Hematopoietic multipotent progenitor cell treated with erythropoietin and hydrocortisone succinate and interleukin-3 and kit ligand, for 6 days (in vitro differentiated cells): ENCODE results near the gene MASTL.
A peak's percentile ranks its signal among the peaks of the same experiment; 100 is the strongest.
"Not testable (repeated sequence)": the region's sequence is repeated elsewhere in the genome, so short reads cannot be mapped to it uniquely, and the experiment has no call there.

Experiments
- DNase-seq: peaks from one replicate; pipeline ENCODE4 v3.0.0-alpha.2; 2015

MASTL gene

DNA sequence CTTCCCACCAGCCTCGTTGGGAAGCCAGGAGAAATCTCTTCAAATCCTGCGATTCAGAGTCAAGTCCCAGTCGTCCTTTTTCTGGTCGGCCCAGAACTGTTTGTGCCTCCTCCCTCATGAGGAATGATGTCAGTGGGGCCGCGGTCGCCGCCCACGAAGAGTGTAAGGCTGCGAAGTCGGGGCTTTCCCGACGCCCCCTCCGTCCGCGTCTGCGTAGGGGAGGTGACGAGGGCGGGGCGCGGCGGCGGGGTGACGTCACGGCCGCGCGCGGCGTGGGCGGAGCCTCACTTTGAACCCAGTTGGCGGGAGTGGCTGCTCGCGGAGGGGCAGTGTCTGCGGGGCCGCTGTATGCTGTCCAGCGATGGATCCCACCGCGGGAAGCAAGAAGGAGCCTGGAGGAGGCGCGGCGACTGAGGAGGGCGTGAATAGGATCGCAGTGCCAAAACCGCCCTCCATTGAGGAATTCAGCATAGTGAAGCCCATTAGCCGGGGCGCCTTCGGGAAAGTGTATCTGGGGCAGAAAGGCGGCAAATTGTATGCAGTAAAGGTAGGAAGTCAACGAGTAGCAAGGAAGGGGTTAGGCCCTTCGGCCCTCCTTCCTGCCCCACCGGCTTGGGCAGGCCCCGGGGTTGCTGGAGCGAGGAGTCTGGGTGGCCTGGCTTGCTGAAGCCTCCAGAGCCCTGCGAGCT is at the start of gene MASTL:
Gene MASTL, plus strand, starts transcription at position 287 of the 689 bp plus-strand sequence. Its CDS starts 75 bp downstream, at position 362.
- DNase-seq, result peak; percentile 96

DNA sequence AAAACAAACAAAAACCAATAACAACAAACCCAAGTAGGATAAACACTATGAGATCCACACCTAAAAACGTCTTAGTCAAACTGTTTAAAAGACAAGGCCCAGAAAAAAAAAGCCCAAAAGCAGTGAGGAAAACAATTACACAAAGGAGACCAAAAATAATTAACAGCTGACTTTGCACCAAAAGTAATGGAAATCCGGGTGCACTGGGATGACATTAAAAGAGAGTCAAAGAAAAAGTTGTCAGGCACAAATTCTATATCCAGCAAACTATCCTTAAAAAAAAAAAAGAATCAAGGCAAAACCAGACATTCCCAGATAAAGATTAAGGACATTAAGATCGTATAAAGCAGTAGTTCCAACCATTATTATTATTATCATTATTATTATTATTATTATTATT is 47.0 kb upstream of the MASTL start:
- DNase-seq, result no peak

DNA sequence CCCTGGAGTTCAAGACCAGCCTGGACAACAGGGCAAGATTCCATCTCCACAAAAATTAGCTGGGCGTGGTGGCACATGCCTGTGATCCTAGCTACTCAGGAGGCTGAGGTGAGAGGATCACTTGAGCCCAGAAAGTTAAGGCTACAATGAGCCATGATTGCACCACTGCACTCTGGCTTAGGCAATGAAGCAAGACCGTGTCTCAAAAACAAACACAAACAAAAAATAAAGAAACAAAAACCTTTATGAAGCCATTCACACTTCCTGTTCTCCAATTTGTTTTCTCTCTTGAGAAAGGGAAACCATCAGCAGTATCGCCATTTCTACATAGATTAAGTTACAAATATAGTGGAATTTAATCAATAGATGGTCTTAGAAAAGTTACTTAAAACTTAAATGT is 20.8 kb upstream of the MASTL start:
- DNase-seq, result no peak

DNA sequence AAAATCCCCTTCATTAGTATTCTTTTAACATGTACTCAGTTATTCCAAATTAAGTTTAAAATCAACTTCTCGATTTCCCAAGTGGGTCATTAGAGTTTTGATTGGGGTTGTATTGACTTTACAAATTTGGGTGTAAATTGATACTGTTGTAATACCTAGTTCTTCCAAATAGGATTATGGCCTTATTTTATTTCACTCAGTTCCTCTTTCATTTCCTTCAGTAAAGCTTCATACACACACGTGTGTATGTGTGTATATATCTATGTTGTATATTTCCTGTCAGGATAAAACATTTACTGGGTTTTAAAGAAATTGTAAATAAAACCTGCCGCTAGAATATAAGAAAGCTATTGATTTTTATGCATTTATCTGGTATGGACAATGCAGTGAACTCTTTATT is 16.9 kb upstream of the MASTL start:
- no peak for DNase-seq

DNA sequence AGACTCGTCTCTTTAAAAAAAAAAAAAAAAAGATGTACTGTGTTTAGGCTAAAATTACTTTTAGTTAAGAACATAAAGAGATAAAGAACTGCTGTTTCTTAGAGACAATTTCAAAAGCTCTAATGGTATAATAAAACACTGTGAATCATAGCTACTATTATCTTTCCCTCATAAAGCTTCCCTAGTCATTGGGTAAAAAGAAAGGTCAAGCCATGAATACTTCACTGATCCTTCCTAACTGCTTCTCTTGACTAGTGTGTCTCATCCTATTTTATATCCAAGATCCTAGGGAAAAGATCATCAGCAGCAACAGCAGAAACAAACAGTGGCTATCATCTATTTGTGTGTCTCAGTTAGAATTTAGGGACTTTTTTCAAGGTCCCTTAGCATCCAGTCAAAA is 11.5 kb upstream of the MASTL start:
- no peak for DNase-seq

DNA sequence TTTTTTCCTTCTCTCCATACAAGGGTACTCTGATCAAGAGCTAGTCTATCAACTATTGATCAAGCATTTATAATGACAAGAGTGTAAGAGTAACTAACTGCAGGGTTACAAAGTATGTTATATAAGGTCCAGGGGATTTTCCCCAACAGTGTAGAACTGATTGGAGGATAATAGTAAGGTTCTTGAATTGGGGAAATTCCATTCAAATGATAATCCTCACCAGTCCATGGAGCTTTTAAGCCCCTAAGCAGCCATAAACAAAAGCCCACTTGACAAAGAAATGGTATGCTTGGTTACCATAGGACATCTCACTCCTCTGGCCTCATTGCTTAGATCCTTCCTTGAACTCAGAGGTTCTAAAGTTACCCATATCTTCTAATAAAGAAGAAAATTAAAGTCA is 9.2 kb upstream of the MASTL start:
- no peak for DNase-seq

DNA sequence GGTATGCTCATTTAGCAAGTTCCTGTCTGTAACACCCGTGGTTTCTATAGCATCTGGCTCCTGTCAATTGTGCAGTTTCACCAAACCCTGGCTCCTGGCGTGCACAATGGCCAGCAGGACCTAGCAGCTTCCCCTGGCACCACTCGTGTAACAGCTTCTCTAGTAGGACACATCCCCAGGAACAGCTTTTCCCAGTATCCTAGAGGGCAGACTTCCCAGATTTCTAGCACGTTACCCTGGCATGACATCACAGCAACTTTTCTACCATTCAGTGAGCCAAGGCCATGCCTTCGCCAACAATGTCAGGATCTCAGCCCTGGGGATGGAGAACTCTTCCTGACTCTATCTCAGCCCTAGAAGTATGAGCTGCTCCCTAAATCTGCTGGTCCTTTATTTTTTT is 7.5 kb upstream of the MASTL start:
- no peak for DNase-seq

DNA sequence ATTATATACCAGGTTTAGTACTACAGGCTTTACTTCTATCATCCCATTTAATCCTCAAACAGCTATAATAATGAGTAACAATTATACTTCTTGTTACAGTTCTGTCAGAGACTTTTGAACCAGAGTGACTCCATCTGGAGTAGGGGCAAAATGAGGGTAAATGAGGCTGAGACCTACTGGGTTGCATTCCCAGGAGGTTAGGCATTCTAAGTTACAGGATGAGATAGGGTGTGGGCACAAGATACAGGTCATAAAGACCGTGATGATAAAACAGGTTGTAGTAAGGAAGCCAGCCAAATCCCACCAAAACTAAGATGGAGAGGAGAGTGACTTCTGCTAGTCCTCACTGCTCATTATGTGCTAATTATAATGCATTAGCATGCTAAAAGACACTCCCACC is 4.9 kb upstream of the MASTL start:
- DNase-seq, result no peak

DNA sequence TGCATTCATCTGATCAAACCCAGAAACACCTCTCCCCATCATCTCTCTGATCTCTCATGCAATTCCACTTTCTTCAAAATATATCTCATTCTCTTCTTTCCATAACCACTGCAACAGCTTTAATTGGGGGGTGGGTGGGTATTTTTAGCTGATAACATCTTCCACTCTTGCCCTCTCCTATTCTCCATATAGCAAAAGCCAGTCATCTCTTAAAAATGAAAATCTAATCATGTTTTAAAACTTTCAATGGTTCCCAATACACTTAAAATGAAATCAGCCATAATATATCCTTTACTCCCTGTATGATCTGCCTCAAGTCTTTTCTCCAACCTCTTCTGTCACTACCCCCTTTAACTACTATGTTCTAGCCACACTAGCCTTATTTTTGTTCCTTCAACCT is 2.5 kb upstream of the MASTL start:
- DNase-seq, result no peak

DNA sequence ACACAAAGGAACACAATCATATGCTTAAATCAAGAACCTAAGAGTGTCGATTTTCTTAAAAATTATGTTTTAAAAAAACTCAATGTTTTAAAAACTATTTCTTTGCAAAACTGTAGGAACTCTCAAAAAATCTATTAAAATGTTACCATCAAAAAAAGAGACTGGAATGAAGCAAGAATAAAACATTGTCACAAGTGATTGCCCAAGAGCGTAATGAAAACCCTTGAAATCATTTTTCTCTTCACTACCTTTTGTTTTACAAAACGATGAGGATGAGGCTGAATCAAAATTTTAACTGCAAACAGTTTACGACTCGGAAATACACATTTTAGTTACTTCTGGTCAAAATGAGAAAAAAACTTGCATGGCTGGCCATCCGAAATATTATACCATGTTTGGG is 1.8 kb upstream of the MASTL start:
- DNase-seq, result no peak

DNA sequence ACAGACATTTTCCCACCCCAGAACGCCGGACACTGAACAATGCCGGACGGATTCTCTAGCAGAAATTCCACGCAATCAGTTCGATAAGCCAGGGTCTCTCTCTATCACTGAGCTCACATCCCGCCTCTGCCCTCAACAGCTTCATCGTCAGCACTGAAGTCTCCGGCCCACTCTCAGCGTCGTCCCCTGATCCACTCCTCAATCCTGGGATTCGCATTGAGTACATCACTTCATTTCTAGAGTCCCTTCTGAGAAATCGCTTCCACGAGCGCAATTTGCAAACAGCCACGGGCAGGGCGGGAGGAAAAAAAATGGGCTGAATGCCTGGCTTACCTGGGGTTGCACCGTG is 1.3 kb upstream of the MASTL start:
- peak; percentile 61 for DNase-seq

DNA sequence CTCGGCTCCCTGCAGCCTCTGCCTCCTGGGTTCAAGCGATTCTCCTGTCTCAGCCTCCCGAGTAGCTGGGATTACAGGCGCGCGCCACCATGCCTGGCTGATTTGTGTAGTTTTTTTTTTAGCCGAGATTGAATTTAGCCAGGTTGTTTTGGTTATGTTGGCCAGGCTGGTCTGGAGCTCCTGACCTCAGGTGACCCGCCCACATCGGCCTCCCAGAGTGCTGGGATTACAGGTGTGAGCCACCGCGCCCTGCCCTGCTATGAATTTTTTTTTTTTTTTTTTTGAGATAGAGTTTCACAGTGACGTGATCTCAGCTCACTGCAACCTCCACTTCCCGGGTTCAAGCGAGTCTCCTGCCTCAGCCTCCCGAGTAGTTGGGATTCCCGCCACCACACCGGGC is 1.4 kb downstream of the MASTL start:
- not testable (repeated sequence) for DNase-seq

DNA sequence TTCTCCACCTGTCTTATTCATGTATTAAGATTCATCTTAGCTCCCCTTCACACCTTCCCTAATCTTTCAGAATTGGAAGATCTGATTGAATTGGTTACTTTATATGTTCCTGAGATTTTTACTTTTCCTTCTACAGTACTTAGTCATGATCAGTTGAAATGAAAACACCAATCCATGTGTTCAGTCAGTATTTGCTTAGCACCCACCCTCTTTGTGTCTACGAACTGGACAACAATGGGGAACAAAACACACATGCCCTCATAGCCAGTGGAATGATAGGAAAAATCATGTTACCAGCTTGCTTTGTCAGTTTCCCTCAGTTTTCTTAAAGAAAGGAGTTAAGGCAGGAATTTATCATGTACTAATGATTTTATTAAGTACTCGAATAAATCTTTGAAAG is 2.0 kb downstream of the MASTL start:
- DNase-seq, result no peak

DNA sequence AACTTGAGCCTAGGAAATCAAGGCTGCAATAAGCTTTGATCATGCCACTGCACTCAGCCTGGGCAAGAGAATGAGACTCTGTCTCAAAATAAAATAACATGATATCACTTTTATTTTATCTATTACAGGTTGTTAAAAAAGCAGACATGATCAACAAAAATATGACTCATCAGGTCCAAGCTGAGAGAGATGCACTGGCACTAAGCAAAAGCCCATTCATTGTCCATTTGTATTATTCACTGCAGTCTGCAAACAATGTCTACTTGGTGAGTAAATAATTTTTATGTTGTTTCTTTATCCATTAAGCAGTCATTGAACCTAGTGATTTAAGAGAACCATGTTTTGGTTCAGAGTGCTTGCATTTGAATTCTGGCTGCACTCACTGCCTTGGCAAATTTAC is 3.3 kb downstream of the MASTL start:
- no peak for DNase-seq

DNA sequence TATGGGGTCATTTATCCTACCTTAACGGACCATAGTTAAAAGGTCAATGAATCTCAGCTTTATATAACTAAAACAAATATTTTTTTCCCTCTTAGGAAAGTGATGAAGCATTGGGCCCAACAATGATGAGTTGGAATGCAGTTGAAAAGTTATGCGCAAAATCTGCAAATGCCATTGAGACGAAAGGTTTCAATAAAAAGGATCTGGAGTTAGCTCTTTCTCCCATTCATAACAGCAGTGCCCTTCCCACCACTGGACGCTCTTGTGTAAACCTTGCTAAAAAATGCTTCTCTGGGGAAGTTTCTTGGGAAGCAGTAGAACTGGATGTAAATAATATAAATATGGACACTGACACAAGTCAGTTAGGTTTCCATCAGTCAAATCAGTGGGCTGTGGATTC is 14.7 kb downstream of the MASTL start:
- no peak for DNase-seq

DNA sequence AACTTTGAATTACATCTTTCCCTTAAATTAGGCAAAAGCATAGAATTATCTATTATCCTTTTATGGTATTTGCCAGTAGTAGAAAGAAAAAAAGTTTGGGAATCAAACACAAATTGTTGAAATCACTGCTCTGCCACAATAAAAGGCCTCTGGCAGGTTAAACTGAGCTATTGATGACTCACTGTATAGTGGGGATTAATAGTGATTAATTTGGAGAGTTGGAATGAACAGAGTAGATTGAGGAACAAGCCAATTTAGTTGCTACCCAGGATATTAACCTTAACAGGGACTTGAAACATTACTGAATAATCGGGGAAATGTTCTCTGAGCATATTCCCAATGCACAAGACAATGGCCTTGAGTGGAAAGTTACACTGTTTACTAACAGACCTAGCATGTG is 33.1 kb downstream of the MASTL start:
- DNase-seq, result no peak

DNA sequence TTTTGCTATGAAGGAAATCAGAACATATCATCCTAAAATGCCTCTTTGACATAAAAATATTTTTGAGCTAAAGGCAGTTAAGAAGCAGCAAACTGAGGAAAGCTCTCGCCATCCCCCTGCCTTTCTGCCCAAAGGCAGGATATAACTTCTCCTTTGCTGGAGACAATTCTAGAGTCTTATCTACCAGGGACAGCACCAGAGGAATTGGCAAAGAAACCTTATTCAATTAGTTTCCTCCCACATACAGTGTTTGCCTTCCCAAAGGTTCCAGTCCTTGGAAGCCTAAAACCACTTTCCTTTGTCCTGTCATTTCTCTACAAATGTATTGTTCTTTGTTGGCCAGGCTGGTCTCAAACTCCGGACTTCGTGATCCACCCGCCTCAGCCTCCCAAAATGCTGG is 33.7 kb downstream of the MASTL start:
- DNase-seq, result peak; percentile 16

DNA sequence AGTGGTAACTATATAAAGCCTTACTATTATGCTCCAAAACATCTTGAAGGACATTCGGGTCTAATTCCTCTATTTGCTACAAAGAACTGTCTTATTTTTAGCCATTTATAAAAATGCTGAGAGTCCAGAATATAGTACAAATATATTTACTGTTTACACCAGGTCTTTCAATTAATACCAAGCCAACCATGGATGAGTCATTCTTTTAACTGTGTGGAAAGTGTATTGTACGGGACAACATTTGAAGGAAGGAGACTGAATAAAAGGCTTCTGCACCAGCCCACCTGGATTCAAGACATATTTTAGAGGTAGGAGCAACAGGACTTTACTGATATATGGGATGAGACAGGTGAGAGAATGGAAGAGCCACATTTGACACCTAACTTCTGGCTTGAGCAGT is 35.4 kb downstream of the MASTL start:
- DNase-seq, result no peak

DNA sequence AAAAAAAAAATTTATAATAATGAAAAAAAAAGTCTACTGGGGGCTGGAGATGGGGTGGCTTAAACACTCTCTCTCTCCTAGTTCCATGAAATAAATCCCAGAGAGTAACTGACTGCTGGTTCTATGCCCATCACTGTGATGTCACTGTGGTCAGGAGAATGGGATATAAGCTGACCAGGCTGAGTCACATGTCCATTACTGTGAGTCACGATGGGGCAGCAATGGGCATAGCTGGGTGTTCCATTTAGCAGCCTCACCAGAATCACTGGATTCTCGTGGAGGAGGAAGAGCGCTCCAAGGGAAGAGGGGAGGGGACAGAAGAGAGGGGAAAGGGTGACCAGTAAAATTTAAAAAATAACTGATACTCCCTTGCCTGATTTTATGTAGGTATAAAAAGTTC is 37.1 kb downstream of the MASTL start:
- no peak for DNase-seq

DNA sequence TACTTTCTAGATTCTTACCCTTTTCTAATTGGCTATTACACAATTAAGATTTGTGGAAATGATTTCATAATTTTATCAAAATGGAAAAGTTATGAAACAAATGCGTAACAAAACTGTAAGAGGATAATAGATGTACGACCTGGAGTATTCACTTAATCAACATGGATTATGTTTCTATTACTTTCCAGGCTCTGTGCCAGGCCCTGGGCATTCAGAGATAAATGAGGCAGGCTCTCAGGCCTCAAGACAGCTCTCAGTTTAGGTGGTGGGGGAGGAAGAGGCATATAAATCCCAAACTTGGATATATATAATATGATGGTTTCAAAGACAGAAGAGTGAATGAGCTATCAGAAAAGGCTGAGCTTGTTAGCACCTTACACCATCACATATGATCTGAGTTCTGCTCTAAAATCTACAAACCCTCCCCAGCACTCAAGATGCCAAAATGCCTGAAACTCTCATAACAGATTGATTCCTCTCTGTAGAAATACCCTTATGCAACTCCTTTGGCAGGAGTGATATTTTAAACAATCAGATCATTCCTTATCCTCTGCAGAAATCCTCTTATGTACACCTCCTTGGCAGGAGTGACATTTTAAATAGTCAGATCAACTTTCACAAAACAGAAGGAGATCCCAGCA is 42.9 kb downstream of the MASTL start:
- DNase-seq, result peak; percentile 31

DNA sequence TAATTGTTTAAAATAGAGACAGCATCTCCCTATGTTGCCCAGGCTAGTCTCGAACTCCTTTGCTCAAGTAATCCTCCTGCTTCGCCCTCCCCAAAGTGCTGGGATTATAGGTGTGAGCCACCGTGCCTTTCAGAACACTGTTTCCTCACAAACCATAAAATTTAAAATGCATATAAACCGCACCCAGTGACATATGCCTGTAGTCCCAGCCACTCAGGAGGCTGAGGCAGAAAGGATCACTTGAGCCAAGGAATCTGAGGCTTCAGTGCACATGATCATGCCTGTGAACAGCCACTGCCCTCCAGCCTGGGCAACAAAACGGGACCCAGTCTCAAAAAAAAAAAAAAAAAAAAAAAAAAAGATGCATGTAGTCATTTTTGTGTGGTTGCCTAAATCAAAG is 48.7 kb downstream of the MASTL start:
- no peak for DNase-seq

DNA sequence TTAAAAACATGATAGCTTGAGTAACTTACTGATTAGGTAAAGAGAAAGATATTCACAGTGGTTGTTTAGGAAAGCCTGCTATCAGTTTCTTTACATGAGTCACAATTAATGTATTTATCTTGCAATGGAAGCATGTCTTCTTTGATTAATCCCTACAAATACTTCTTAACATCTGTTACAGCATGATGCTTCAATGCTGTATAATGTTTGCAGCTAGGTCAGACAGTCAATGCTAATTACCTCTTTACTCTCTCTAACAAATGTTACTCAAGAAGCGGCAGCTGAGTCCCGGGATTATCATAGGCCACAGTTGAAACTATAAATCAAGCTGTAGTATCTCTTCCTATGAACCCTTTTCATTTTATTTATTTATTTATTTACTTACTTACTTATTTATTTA is 52.2 kb downstream of the MASTL start:
- DNase-seq, result no peak

DNA sequence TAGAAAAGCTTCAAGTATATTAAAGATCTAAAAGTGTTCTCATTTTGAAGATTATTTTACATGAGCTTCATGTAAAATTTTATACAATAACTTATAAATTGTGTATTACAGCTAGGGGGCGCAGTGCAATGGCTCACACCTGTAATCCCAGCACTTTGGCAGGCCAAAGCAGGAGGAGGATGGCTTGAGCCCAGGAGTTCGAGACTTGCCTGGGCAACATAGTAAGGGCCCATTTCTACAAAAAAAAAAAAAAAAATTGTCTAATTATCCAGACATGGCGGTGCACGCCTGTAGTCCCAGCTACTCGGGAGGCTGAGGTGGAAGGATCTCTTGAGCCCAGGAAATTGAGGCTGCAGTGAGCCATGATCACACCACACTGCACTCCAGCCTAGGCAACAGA is 68.8 kb downstream of the MASTL start:
- DNase-seq, result peak; percentile 77

DNA sequence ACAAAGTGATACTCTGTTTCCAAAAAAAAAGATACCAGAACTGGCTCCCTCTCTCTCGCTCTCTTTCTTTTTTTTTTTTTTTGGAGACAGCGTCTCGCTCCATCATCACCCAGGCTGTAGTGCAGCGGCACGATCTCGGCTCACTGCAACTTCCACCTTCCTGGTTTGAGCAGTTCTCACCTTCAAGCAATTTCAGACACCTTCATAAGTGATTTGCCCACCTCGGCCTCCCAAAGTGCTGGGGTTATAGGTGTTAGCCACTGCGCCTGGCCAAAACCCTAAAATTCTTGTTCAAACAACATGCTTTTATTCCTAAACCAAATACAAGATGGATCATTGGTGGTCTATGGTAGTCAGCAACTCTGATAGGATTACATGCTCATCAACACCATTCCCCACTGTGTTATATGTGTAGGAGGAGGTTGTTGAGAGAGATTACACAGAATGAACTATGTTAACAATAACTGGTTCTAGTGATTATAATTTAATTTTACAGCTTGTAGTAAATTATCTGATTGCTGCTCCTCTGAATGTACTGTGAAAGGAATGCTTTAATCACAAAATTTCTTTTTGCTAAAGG is 69.9 kb downstream of the MASTL start:
- DNase-seq, result no peak
